ENCODE results near the gene TMEM187. TPM values are rescaled to one million over a fixed set of nuclear protein-coding genes. Genes with fewer than 3 reads are reported as not detected.

Gene TMEM187
- total and polyA plus RNA-seq, 10 of the 15 experiments (the other 5 are each of a cell fraction or from before 2014, with no cell fraction given), result 0.45 to 8.5 (median 4.1) TPM

DNA sequence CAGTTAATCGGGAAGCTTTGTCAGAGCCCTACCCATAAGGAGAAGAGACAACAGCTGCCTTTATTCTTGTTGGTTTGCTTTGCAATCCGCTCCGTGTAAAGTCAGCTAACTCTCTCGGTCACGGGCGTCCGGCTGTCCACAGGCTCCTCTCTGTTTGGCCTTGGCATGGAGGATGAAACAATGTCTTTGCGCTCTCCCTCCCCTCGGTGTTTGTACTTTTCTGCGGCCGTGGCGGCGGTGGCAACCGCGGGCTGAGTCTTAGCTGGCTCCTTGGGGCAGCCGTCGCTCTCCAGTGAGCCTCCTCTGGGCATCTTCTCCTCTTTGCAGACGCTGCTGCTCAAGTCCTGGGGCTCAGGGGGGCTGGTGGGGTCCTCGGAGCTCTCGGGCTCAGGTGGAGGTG lies 57.7 kb downstream of the TMEM187 start (continued):
- TF ChIP-seq, protein P1, sequence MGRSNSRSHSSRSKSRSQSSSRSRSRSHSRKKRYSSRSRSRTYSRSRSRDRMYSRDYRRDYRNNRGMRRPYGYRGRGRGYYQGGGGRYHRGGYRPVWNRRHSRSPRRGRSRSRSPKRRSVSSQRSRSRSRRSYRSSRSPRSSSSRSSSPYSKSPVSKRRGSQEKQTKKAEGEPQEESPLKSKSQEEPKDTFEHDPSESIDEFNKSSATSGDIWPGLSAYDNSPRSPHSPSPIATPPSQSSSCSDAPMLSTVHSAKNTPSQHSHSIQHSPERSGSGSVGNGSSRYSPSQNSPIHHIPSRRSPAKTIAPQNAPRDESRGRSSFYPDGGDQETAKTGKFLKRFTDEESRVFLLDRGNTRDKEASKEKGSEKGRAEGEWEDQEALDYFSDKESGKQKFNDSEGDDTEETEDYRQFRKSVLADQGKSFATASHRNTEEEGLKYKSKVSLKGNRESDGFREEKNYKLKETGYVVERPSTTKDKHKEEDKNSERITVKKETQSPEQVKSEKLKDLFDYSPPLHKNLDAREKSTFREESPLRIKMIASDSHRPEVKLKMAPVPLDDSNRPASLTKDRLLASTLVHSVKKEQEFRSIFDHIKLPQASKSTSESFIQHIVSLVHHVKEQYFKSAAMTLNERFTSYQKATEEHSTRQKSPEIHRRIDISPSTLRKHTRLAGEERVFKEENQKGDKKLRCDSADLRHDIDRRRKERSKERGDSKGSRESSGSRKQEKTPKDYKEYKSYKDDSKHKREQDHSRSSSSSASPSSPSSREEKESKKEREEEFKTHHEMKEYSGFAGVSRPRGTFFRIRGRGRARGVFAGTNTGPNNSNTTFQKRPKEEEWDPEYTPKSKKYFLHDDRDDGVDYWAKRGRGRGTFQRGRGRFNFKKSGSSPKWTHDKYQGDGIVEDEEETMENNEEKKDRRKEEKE (IDR thresholded peaks at IDR 0.05), result no peak
- no peak for TF ChIP-seq ZNF207 (IDR thresholded peaks at IDR 0.05; ENCODE audit: borderline replicate concordance)
- TF ChIP-seq DPF2 (IDR thresholded peaks at IDR 0.05), result no peak
- TF ChIP-seq NRF1 (conservative IDR thresholded peaks at IDR 0.05; ENCODE audit: low read depth, low read length), result no peak
- no peak for TF ChIP-seq ZBED1 (IDR thresholded peaks at IDR 0.05; ENCODE audit: borderline replicate concordance)
- TF ChIP-seq, protein P2, sequence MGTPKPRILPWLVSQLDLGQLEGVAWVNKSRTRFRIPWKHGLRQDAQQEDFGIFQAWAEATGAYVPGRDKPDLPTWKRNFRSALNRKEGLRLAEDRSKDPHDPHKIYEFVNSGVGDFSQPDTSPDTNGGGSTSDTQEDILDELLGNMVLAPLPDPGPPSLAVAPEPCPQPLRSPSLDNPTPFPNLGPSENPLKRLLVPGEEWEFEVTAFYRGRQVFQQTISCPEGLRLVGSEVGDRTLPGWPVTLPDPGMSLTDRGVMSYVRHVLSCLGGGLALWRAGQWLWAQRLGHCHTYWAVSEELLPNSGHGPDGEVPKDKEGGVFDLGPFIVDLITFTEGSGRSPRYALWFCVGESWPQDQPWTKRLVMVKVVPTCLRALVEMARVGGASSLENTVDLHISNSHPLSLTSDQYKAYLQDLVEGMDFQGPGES (IDR thresholded peaks at IDR 0.05), result no peak
- TF ChIP-seq CHD4 (IDR thresholded peaks at IDR 0.05), result no peak

DNA sequence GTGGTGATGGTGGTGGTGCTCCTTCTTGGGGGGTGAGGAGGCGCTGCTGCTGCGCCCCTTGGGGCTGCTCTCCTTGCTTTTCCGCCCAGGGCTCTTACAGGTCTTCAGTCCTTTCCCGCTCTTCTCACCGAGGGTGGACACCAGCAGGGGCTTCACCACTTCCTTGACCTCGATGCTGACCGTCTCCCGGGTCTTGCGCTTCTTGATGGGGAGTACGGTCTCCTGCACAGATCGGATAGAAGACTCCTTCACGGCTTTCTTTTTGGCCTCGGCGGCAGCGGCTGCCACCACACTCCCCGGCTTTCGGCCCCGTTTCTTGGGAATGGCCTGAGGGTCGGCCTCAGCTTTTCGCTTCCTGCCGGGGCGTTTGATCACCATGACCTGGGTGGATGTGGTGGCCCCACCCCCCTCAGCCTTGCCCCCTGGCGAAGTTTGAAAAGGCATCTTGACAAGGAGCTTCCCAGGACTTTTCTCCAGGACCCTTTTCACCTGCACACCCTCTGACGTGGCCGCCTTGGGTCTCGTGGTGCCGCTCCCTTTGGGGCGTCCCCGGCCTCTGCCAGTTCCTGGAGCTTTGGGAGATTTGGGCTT lies 58.3 kb downstream of the TMEM187 start:
- ChIA-PET CTCF (no interaction called here), POLR2A (no interaction called here), SMC1A (ENCODE audit: uncharacterized antibody, unreplicated experiment) (no interaction called here)

More for the DNA sequence above, 58.3 kb downstream of the TMEM187 start:
- RAD21 ChIA-PET (ENCODE audit: unreplicated experiment), result no interaction called here
- WGBS (ENCODE audit: insufficient coverage, insufficient replicate concordance, low lambda C conversion rate, missing lambda C conversion rate), result 67% methylated on average over 29 of the region's 29 CpGs
- Histone ChIP-seq H3K79me2 (ENCODE audit: control insufficient read depth, insufficient read depth, low read length) (no peaks in the 10 kb centered on the region; the same call in 1 of the 2 replicates), H3K9ac (ENCODE audit: control insufficient read depth, insufficient read depth, low read length) (no peak overlapping the region), H2AFZ (ENCODE audit: control insufficient read depth, low read depth, low read length) (no peak overlapping the region), H4K20me1 (ENCODE audit: control insufficient read depth, insufficient read depth) (no peaks in the 10 kb centered on the region; the same call in 1 of the 2 replicates), H3K4me1 (ENCODE audit: control insufficient read depth, insufficient read depth, low read length) (no peaks in the 10 kb centered on the region), H3K27ac (ENCODE audit: control insufficient read depth, insufficient read depth) (no peak overlapping the region), H3K36me3 (ENCODE audit: control insufficient read depth in 2 of 2, insufficient read depth in 2 of 2, low read length in 1 of 2) (peaks cover 0 to 2% of the 10 kb centered on the region in 2 experiments; a peak in 3 of 4 replicates), H3K27me3 (replicated peaks in 1 of 2; ENCODE audit: control insufficient read depth in 2 of 2, insufficient read depth in 2 of 2, low read length in 1 of 2) (no peaks in the 10 kb centered on the region; a peak in 1 of 4 replicates), H3K4me3 (no peak overlapping the region), H3K4me2 (ENCODE audit: control insufficient read depth, insufficient read depth) (no peak overlapping the region), H3K9me3 (replicated peaks; ENCODE audit: control insufficient read depth, insufficient read depth, low read length) (no peaks in the 10 kb centered on the region)
- DNase-seq (ENCODE audit: low read depth, low spot score) (no peak), ATAC-seq (no peak), FAIRE-seq (no peak)
- TF ChIP-seq YY1 (IDR thresholded peaks at IDR 0.05; ENCODE audit: low read depth, low read length), result no peak
- TF ChIP-seq MEF2B (IDR thresholded peaks at IDR 0.05; ENCODE audit: partially characterized antibody, poor library complexity, severe bottlenecking), result no peak
- no peak for TF ChIP-seq TBL1XR1 (IDR thresholded peaks at IDR 0.05; ENCODE audit: low read depth, low read length)
- no peak for TF ChIP-seq STAT1 (conservative IDR thresholded peaks at IDR 0.05)
- TF ChIP-seq CREM (IDR thresholded peaks at IDR 0.05; ENCODE audit: low read depth), result no peak
- TF ChIP-seq TCF7 (IDR thresholded peaks at IDR 0.05; ENCODE audit: borderline replicate concordance), result no peak
- TF ChIP-seq DPF2 (IDR thresholded peaks at IDR 0.05), result no peak
- TF ChIP-seq EED (IDR thresholded peaks at IDR 0.05; ENCODE audit: low read depth), result no peak
- no peak for TF ChIP-seq SUPT20H (IDR thresholded peaks at IDR 0.05; ENCODE audit: borderline replicate concordance, control insufficient read depth, low read depth, low read length)
- TF ChIP-seq HDGF (IDR thresholded peaks at IDR 0.05), result no peak
- TF ChIP-seq SMC3 (IDR thresholded peaks at IDR 0.05; ENCODE audit: borderline replicate concordance, low read length), result no peak
- BruUV-seq (replicated peaks), result no TSS peak
- intact Hi-C loops (cut with micrococcal nuclease; ENCODE audit: unreplicated experiment) (no loop called here), in situ Hi-C loops (cut with MboI) (no loop called here)

All from GM12878 (cell line).